Stimulated activated naive CD4-positive, alpha-beta T cell treated with Interleukin-2 at 50 U/mL for 16 hours (primary cell): ENCODE results near the gene KLC1.
"Not testable (repeated sequence)": the region's sequence is repeated elsewhere in the genome, so short reads cannot be mapped to it uniquely, and the experiment has no call there.

Experiments
- DNase-seq: peaks from one replicate; lab custom pipeline; 2025; lab: John Stamatoyannopoulos, UW

KLC1 gene

GRCh38 chr14:103625356-103626095, 3.5 kb upstream of the KLC1 start:
- no peak for DNase-seq

- DNase-seq, result no peak
Measured at GRCh38 chr14:103626146-103626850, 2.7 kb upstream of the KLC1 start.

GRCh38 chr14:103627073-103628025, 1.7 kb upstream of the KLC1 start:
- no peak for DNase-seq

GRCh38 chr14:103628221-103628683, 759 bp upstream of the KLC1 start:
- DNase-seq, result no peak

GRCh38 chr14:103629503-103630121, 601 bp downstream of the KLC1 start:
- peak; percentile 41 for DNase-seq

- DNase-seq, result no peak
Measured at GRCh38 chr14:103630364-103631108, 1.5 kb downstream of the KLC1 start.

- DNase-seq, result no peak
Measured at GRCh38 chr14:103633391-103633790, 4.4 kb downstream of the KLC1 start.

GRCh38 chr14:103634156-103634555, 5.1 kb downstream of the KLC1 start:
- DNase-seq, result no peak

- no peak for DNase-seq
Measured at GRCh38 chr14:103638594-103638993, 9.6 kb downstream of the KLC1 start.

- no peak for DNase-seq
Measured at GRCh38 chr14:103641161-103641560, 12.2 kb downstream of the KLC1 start.

GRCh38 chr14:103646189-103646588, 17.2 kb downstream of the KLC1 start:
- no peak for DNase-seq

GRCh38 chr14:103649001-103649400, 20.0 kb downstream of the KLC1 start:
- DNase-seq, result no peak

- no peak for DNase-seq
Measured at GRCh38 chr14:103650213-103650612, 21.2 kb downstream of the KLC1 start.

- DNase-seq, result no peak
Measured at GRCh38 chr14:103651585-103651984, 22.6 kb downstream of the KLC1 start.

- no peak for DNase-seq
Measured at GRCh38 chr14:103652806-103653205, 23.8 kb downstream of the KLC1 start.

- not testable (repeated sequence) for DNase-seq
Measured at GRCh38 chr14:103653336-103653735, 24.3 kb downstream of the KLC1 start.

- DNase-seq, result no peak
Measured at GRCh38 chr14:103653805-103654204, 24.8 kb downstream of the KLC1 start.

GRCh38 chr14:103654619-103655018, 25.6 kb downstream of the KLC1 start:
- DNase-seq, result no peak

- DNase-seq, result no peak
Measured at GRCh38 chr14:103656031-103656755, 27.2 kb downstream of the KLC1 start.

- no peak for DNase-seq
Measured at GRCh38 chr14:103656756-103657133, 27.7 kb downstream of the KLC1 start.
